A549 (cell line): Measurements from ENCODE around the gene TFG. TPM values are rescaled to one million over a fixed set of nuclear protein-coding genes. Genes with fewer than 3 reads are reported as not detected.

Experiments used
- ATAC-seq, 2 experiments: fragments of 200-7000 bp in 1 of 2; fragments of >200 bp in 1 of 2; cut with Nextera tagmentation in 1 of 2; cut with Tn5 transposase in 1 of 2; 3 replicates each; pipeline versions ENCODE4 v1.8.0 to v1.9.1; 2018 to 2020; ENCODE audit warnings: mild to moderate bottlenecking in 1 of 2, moderate library complexity in 1 of 2
- CTCF ChIA-PET: fragments of 300-600 bp; sonication (Branson Sonifier 250); formaldehyde crosslinking; extraction: SDS; loops from one replicate; lab custom pipeline; 2021; ENCODE audit warnings: antibody characterized with exemption, inconsistent platforms; lab: Yijun Ruan, JAX
- POLR2A ChIA-PET: fragments of 350-600 bp; formaldehyde crosslinking; extraction: SDS; loops from one replicate; lab custom pipeline; 2021; ENCODE audit warnings: antibody characterized with exemption, inconsistent platforms; lab: Yijun Ruan, JAX
- DNase-seq, 2 experiments: peaks; one replicate each; pipeline versions ENCODE4 v3.0.0 to v3.0.0-alpha.2; 2011 to 2016; ENCODE audit warnings: low read depth in 1 of 2, low spot score in 1 of 2
- FAIRE-seq: peaks from 2 replicates; lab custom pipeline; 2011; peaks lifted over from hg19 to GRCh38; lab: Jason Lieb, UNC
- H3K27ac ChIP-seq, 2 experiments: fragments of >200 bp; sonication (Bioruptor Twin); formaldehyde crosslinking; 3 replicates each; pipeline ENCODE4 v1.5.1; 2016 to 2017
- H3K4me1 ChIP-seq: fragments of >200 bp; sonication (Bioruptor Twin); formaldehyde crosslinking; 3 replicates; pipeline ENCODE4 v1.6.1; 2016
- H3K4me2 ChIP-seq: fragments of >200 bp; sonication (Bioruptor Twin); formaldehyde crosslinking; 3 replicates; pipeline ENCODE4 v1.6.1; 2016
- H3K4me3 ChIP-seq: fragments of >200 bp; sonication (Bioruptor Twin); formaldehyde crosslinking; 3 replicates; pipeline ENCODE4 v1.5.1; 2016
- H3K9me3 ChIP-seq: fragments of >200 bp; sonication (Bioruptor Twin); formaldehyde crosslinking; 3 replicates; pipeline ENCODE4 v1.6.1; 2016
- ATOH8 ChIP-seq: fragments of 250-450 bp; sonication (Bioruptor Pico); IDR thresholded peaks from 2 replicates; pipeline ENCODE4 v1.5.0; 2020; ENCODE audit warnings: low read depth, mild to moderate bottlenecking, moderate library complexity
- CBX2 ChIP-seq: fragments of 200-600 bp; sonication (generic); IDR thresholded peaks from 2 replicates; pipeline ENCODE4 v1.6.1; 2016; ENCODE audit warnings: low read depth, mild to moderate bottlenecking, borderline replicate concordance
- CEBPB ChIP-seq, 2 experiments: fragments of >200 bp in 1 of 2; sonication (Bioruptor Twin) in 1 of 2; formaldehyde crosslinking in 1 of 2; IDR thresholded peaks; 2 replicates each; pipeline ENCODE4 v1.6.1; 2012 to 2016
- CHD2 ChIP-seq: fragments of 150-350 bp; IDR thresholded peaks from 2 replicates; pipeline ENCODE4 v1.6.1; 2014; ENCODE audit warnings: low read length; ENCODE audit not compliant: partially characterized antibody
- CHD4 ChIP-seq: fragments of 200-600 bp; sonication (generic); IDR thresholded peaks from 2 replicates; pipeline ENCODE4 v1.6.1; 2016; ENCODE audit warnings: antibody characterized with exemption, mild to moderate bottlenecking, borderline replicate concordance
- CTCF ChIP-seq: fragments of >200 bp; sonication (Bioruptor Twin); formaldehyde crosslinking; IDR thresholded peaks from 3 replicates; pipeline ENCODE4 v1.5.1; 2016
- EHF ChIP-seq: fragments of 250-450 bp; sonication (Bioruptor Pico); IDR thresholded peaks from 2 replicates; pipeline ENCODE4 v1.5.0; 2020; ENCODE audit warnings: mild to moderate bottlenecking
- EP300 ChIP-seq, 2 experiments: fragments of >200 bp; sonication (Bioruptor Twin); formaldehyde crosslinking; IDR thresholded peaks; 2 replicates in 1 of 2; 3 replicates in 1 of 2; pipeline ENCODE4 v1.6.1; 2016 to 2017
- GATA3 ChIP-seq: IDR thresholded peaks from 2 replicates; pipeline ENCODE4 v1.6.1; 2012; ENCODE audit warnings: borderline replicate concordance
- HOXA7 ChIP-seq: fragments of 250-450 bp; sonication (Bioruptor Pico); IDR thresholded peaks from 2 replicates; pipeline ENCODE4 v1.5.0; 2020; ENCODE audit warnings: mild to moderate bottlenecking, moderate library complexity
- JUN ChIP-seq, 2 experiments: fragments of >200 bp; sonication (Bioruptor Twin); formaldehyde crosslinking; IDR thresholded peaks; 2 replicates in 1 of 2; 3 replicates in 1 of 2; pipeline ENCODE4 v1.6.1; 2016 to 2017
- JUNB ChIP-seq: fragments of >200 bp; sonication (Bioruptor Twin); formaldehyde crosslinking; IDR thresholded peaks from 2 replicates; pipeline ENCODE4 v1.6.1; 2016
- MAFK ChIP-seq: fragments of 450-650 bp; IDR thresholded peaks from 2 replicates; pipeline ENCODE4 v1.6.1; 2014; ENCODE audit not compliant: partially characterized antibody
- NFE2L2 ChIP-seq: fragments of 150-350 bp; conservative IDR thresholded peaks from 2 replicates; pipeline ENCODE4 v1.6.1; 2014; ENCODE audit warnings: low read length
- NPAS2 ChIP-seq: fragments of 250-450 bp; sonication (Bioruptor Pico); IDR thresholded peaks from 2 replicates; pipeline ENCODE4 v1.8.0; 2022; ENCODE audit warnings: mild to moderate bottlenecking, moderate library complexity, borderline replicate concordance
- PHF8 ChIP-seq: fragments of 200-600 bp; sonication (generic); IDR thresholded peaks from 2 replicates; pipeline ENCODE4 v1.6.1; 2016; ENCODE audit warnings: low read depth, mild to moderate bottlenecking, antibody characterized with exemption, moderate library complexity, borderline replicate concordance
- POLR2A ChIP-seq: IDR thresholded peaks from 2 replicates; pipeline ENCODE4 v1.6.1; 2012; ENCODE audit warnings: mild to moderate bottlenecking, low read length
- POLR2AphosphoS2 ChIP-seq: conservative IDR thresholded peaks from 2 replicates; pipeline ENCODE4 v1.6.1; 2012; ENCODE audit warnings: low read length, improper control_type of control experiment, inconsistent platforms
- RARB ChIP-seq: fragments of 250-450 bp; sonication (Bioruptor Pico); IDR thresholded peaks from 2 replicates; pipeline ENCODE4 v1.8.0; 2021; ENCODE audit warnings: mild to moderate bottlenecking, moderate library complexity
- RCOR1 ChIP-seq: fragments of 150-350 bp; IDR thresholded peaks from 2 replicates; pipeline ENCODE4 v1.6.1; 2014; ENCODE audit warnings: antibody characterized with exemption, low read length, low read depth
- ZC3H11A ChIP-seq: fragments of 450-650 bp; IDR thresholded peaks from 2 replicates; pipeline ENCODE4 v1.6.1; 2014; ENCODE audit warnings: antibody characterized with exemption, mild to moderate bottlenecking
- ZFP36 ChIP-seq: fragments of 450-650 bp; IDR thresholded peaks from 2 replicates; pipeline ENCODE4 v1.6.1; 2014; ENCODE audit warnings: borderline replicate concordance; ENCODE audit not compliant: partially characterized antibody
- ZSCAN20 ChIP-seq: fragments of 250-450 bp; sonication (Bioruptor Pico); IDR thresholded peaks from 2 replicates; pipeline ENCODE4 v1.8.0; 2022; ENCODE audit warnings: mild to moderate bottlenecking, moderate library complexity
- WGBS: methylation state at CpG from one replicate; pipeline ENCODE4 v1.1.6; 2017; ENCODE audit errors: missing lambda C conversion rate; 5-methylcytosine and 5-hydroxymethylcytosine counted together
- polyA plus RNA-seq, 4 experiments: library from polyadenylated mRNA; depleted of rRNA in 3 of 4; stranded (reverse); fragments of >200 nt; fragmentation: RNase III in 1 of 4; extraction: RNeasy Plus Mini Kit Qiagen cat#74134 plus additional on column Dnase treatment in 1 of 4; gene quantifications; 2 replicates in 3 of 4; 3 replicates in 1 of 4; pipeline ENCODE4 v1.2.3, GENCODE V29; 2011 to 2017
- TF ChIP-seq, protein P1 (sequence below): IDR thresholded peaks from 2 replicates; pipeline ENCODE4 v1.6.1; 2012; ENCODE audit warnings: low read depth, borderline replicate concordance
- TF ChIP-seq, protein P2 (sequence below): fragments of >200 bp; sonication (Bioruptor Twin); formaldehyde crosslinking; IDR thresholded peaks from 2 replicates; pipeline ENCODE4 v1.6.1; 2016
- TF ChIP-seq, protein P3 (sequence below): fragments of 450-650 bp; IDR thresholded peaks from 2 replicates; pipeline ENCODE4 v1.6.1; 2014; ENCODE audit warnings: antibody characterized with exemption

TFG gene
- polyA plus RNA-seq, 2 of the 4 experiments (the other 2 are of a cell fraction) = 135 to 153 TPM

GRCh38 chr3:100702082-100702979 lies 7.0 kb upstream of the TFG start:
- POLR2A ChIA-PET = no interaction called here
- CTCF ChIA-PET = interaction anchor here (1.0 kb wide), 1 partner anchor 240 kb away, joined by 4 read pairs; no protein-coding TSS in a partner anchor
- ATAC-seq (no peak), DNase-seq (no peak), FAIRE-seq (no peak)
- Histone ChIP-seq H3K4me1 (no peaks in the 10 kb centered on the region), H3K9me3 (no peaks in the 10 kb centered on the region), H3K27ac (peak overlapping the region in 1 of 2 experiments; percentile 29; a peak in 1 of 6 replicates), H3K4me2 (no peak overlapping the region), H3K4me3 (no peak overlapping the region)
- TF ChIP-seq NFE2L2 (peak; percentile 82), MAFK (peak; percentile 89)
- TF ChIP-seq, protein P1, sequence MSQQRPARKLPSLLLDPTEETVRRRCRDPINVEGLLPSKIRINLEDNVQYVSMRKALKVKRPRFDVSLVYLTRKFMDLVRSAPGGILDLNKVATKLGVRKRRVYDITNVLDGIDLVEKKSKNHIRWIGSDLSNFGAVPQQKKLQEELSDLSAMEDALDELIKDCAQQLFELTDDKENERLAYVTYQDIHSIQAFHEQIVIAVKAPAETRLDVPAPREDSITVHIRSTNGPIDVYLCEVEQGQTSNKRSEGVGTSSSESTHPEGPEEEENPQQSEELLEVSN = no peak
- 68% methylated on average over 4 of the region's 4 CpGs for WGBS

DNA sequence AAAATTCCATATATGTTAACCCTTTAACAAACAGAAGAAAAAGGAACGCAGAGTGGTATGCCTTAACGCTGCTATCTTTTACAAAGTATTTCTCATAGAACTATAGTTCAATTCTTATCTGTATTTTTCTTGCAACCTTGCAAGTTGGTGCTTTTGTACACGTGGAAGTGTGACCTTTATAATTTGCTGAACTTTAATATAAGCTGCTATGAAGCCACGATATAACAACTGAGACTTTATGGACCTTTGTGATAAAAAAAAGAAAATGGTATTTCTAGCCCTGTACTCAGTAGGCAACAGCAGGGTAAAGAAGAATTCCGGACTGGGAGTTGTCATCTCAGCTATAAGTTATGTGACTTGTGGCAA lies 6.3 kb upstream of the TFG start:
- ATAC-seq = no peak
- no peaks in the 10 kb centered on the region for H3K9me3 ChIP-seq
- H3K4me1 ChIP-seq = no peaks in the 10 kb centered on the region
- H3K27ac ChIP-seq = peak overlapping the region in 1 of 2 experiments; percentile 32; a peak in 2 of 6 replicates
- TF ChIP-seq POLR2A (no peak), ATOH8 (CRISPR knock-in tag) (no peak), EP300 (IDR thresholded peaks at IDR 0.05) (no peak), ZFP36 (no peak), CTCF (no peak), JUNB (no peak), CHD2 (no peak), CEBPB (IDR thresholded peaks at IDR 0.05) (no peak), EHF (CRISPR knock-in tag) (no peak), CBX2 (no peak), ZC3H11A (no peak), HOXA7 (CRISPR knock-in tag) (no peak), JUN (IDR thresholded peaks at IDR 0.05) (no peak)
- TF ChIP-seq, protein P2, sequence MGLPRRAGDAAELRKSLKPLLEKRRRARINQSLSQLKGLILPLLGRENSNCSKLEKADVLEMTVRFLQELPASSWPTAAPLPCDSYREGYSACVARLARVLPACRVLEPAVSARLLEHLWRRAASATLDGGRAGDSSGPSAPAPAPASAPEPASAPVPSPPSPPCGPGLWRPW = no peak
- TF ChIP-seq, protein P3, sequence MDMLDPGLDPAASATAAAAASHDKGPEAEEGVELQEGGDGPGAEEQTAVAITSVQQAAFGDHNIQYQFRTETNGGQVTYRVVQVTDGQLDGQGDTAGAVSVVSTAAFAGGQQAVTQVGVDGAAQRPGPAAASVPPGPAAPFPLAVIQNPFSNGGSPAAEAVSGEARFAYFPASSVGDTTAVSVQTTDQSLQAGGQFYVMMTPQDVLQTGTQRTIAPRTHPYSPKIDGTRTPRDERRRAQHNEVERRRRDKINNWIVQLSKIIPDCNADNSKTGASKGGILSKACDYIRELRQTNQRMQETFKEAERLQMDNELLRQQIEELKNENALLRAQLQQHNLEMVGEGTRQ = no peak
- H3K4me3 ChIP-seq = no peak overlapping the region
- WGBS = 76% methylated on average over 5 of the region's 5 CpGs
- DNase-seq = no peak
- H3K4me2 ChIP-seq = no peak overlapping the region
- FAIRE-seq = no peak
- ChIA-PET POLR2A (no interaction called here), CTCF (interaction anchor here (1.0 kb wide), 1 partner anchor 240 kb away, joined by 4 read pairs; no protein-coding TSS in a partner anchor)

GRCh38 chr3:100703865-100704264 lies 5.4 kb upstream of the TFG start:
- no peak for FAIRE-seq
- no peak overlapping the region for H3K4me3 ChIP-seq
- ATAC-seq = no peak
- no peak for DNase-seq
- ChIA-PET CTCF (no interaction called here), POLR2A (no interaction called here)
- H3K4me1 ChIP-seq = no peaks in the 10 kb centered on the region
- no peak overlapping the region for H3K4me2 ChIP-seq
- TF ChIP-seq ZSCAN20 (CRISPR knock-in tag) (no peak), GATA3 (no peak), POLR2AphosphoS2 (no peak), RCOR1 (no peak), CHD4 (no peak), RARB (CRISPR knock-in tag) (no peak), PHF8 (no peak), NPAS2 (CRISPR knock-in tag) (no peak)
- 67% methylated on average over 4 of the region's 4 CpGs for WGBS
- no peak overlapping the region for H3K27ac ChIP-seq
- H3K9me3 ChIP-seq = no peaks in the 10 kb centered on the region
